Activated CD8-positive, alpha-beta T cell treated with anti-CD3 and anti-CD28 coated beads for 36 hours (primary cell): ENCODE measurements around the gene REPIN1. TPM values are rescaled to one million over a fixed set of nuclear protein-coding genes. Genes with fewer than 3 reads are reported as not detected.

Experiments used
- ATAC-seq: fragments of 200-7000 bp; cut with Tn5 transposase; one replicate; pipeline ENCODE4 v1.10.0; 2021; ENCODE audit warnings: mild to moderate bottlenecking, moderate library complexity
- CTCF ChIA-PET: fragments of 350-600 bp; sonication (Branson Sonifier 250); formaldehyde crosslinking; loops from one replicate; lab custom pipeline; 2021; ENCODE audit warnings: antibody characterized with exemption; lab: Charles Lee
- POLR2A ChIA-PET: fragments of 350-600 bp; sonication (Branson Sonifier 250); formaldehyde crosslinking; loops from one replicate; lab custom pipeline; 2021; ENCODE audit warnings: antibody characterized with exemption; lab: Charles Lee
- DNase-seq: peaks from one replicate; pipeline ENCODE4 v3.0.0-alpha.2; 2020
- H3K27ac Mint-ChIP-seq: one replicate; pipeline ENCODE4 v1.8.0; 2021; ENCODE audit warnings: mild to moderate bottlenecking, mixed read lengths
- H3K27me3 Mint-ChIP-seq: one replicate; pipeline ENCODE4 v1.8.0; 2021; ENCODE audit warnings: mixed read lengths
- H3K36me3 Mint-ChIP-seq: one replicate; pipeline ENCODE4 v1.8.0; 2021; ENCODE audit warnings: low read depth, mixed read lengths
- H3K4me1 Mint-ChIP-seq: one replicate; pipeline ENCODE4 v1.8.0; 2021; ENCODE audit warnings: low read depth, mixed read lengths
- H3K4me3 Mint-ChIP-seq: one replicate; pipeline ENCODE4 v1.8.0; 2021; ENCODE audit warnings: mild to moderate bottlenecking, moderate library complexity, mixed read lengths
- H3K9me3 Mint-ChIP-seq: one replicate; pipeline ENCODE4 v1.8.0; 2021; ENCODE audit warnings: mixed read lengths
- intact Hi-C: fragments of 100-400 bp; cut with micrococcal nuclease; formaldehyde crosslinking; loops from one replicate; pipeline ENCODE4 v1.10.0; 2022
- total RNA-seq, 2 experiments: library from RNA; stranded (reverse); gene quantifications; one replicate each; pipeline ENCODE4 v1.2.3, GENCODE V29; 2021
- TF ChIP-seq, protein P1 (sequence below): fragments of 200-600 bp; IDR thresholded peaks from one replicate; pipeline ENCODE4 v1.8.0; 2022; ENCODE audit warnings: antibody characterized with exemption, mild to moderate bottlenecking

REPIN1 gene
- total RNA-seq, 2 experiments from 2014 or later: 56.0 to 59.2 TPM

- H3K4me3 Mint-ChIP-seq: no peak overlapping the region
- DNase-seq (peak; percentile 94), ATAC-seq (peak; percentile 100)
- no peaks in the 10 kb centered on the region for H3K27me3 Mint-ChIP-seq
- H3K36me3 Mint-ChIP-seq: no peaks in the 10 kb centered on the region
- ChIA-PET CTCF (interaction anchor here (0.6 to 1.6 kb wide), 14 partner anchors 12 to 136 kb away, joined by 3 to 12 read pairs (median 4); a partner anchor contains a TSS), POLR2A (no interaction called here)
- intact Hi-C loops: loop anchor here (1.0 to 2.0 kb wide), 2 partner anchors 65 to 134 kb away; no protein-coding TSS in a partner anchor
- H3K9me3 Mint-ChIP-seq: no peaks in the 10 kb centered on the region
- peak overlapping the region; percentile 60 for H3K27ac Mint-ChIP-seq
- peaks cover 7% of the 10 kb centered on the region for H3K4me1 Mint-ChIP-seq
- TF ChIP-seq, protein P1, sequence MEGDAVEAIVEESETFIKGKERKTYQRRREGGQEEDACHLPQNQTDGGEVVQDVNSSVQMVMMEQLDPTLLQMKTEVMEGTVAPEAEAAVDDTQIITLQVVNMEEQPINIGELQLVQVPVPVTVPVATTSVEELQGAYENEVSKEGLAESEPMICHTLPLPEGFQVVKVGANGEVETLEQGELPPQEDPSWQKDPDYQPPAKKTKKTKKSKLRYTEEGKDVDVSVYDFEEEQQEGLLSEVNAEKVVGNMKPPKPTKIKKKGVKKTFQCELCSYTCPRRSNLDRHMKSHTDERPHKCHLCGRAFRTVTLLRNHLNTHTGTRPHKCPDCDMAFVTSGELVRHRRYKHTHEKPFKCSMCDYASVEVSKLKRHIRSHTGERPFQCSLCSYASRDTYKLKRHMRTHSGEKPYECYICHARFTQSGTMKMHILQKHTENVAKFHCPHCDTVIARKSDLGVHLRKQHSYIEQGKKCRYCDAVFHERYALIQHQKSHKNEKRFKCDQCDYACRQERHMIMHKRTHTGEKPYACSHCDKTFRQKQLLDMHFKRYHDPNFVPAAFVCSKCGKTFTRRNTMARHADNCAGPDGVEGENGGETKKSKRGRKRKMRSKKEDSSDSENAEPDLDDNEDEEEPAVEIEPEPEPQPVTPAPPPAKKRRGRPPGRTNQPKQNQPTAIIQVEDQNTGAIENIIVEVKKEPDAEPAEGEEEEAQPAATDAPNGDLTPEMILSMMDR: peak; percentile 94
Measured at GRCh38 chr7:150420987-150421674, 52.5 kb downstream of the REPIN1 start.

DNA sequence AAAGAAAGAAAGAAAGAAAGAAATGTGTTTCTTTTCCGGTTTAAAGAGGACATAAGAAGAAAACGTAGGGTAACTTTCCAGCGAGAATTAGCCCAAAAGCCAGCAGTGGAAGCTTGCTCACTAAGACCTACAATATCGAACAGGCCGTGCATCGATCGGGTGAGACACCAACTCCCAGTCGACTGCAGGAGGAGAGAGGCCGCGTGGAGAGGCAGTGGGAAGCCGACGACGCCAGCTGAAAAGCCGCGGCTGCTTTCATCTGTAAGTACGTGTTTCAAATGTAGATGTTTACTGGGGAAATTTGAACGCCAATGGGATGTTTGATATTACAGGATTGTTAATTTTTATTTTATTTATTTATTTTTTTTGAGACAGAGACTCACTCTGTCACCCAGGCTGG, 53.2 kb downstream of the REPIN1 start:
- Mint-ChIP-seq H3K4me3 (no peak overlapping the region), H3K36me3 (no peaks in the 10 kb centered on the region), H3K27me3 (no peaks in the 10 kb centered on the region), H3K9me3 (no peaks in the 10 kb centered on the region), H3K4me1 (peaks cover 7% of the 10 kb centered on the region), H3K27ac (no peak overlapping the region)
- ChIA-PET POLR2A (no interaction called here), CTCF (interaction anchor here (0.6 to 1.6 kb wide), 15 partner anchors 11 to 137 kb away, joined by 3 to 12 read pairs (median 4); a partner anchor contains a TSS)
- intact Hi-C loops: loop anchor here (1.0 to 2.0 kb wide), 2 partner anchors 66 to 135 kb away; no protein-coding TSS in a partner anchor
- TF ChIP-seq, protein P1: no peak
- no peak for DNase-seq
- ATAC-seq: no peak

Other genes starting within 250 kb of the REPIN1 start
- gene LRRC61, start 45.5 kb upstream of the REPIN1 start, total RNA-seq: 10 to 100 TPM; 21.8 to 21.9 TPM
- gene ACTR3C, start 45.3 kb upstream of the REPIN1 start, total RNA-seq: 1 to 10 TPM; 2.6 to 2.9 TPM
- not detected for gene RARRES2, start 27.2 kb upstream of the REPIN1 start, total RNA-seq
- 1 to 10 TPM; 4.7 to 4.9 TPM for gene ZNF775, start 10.5 kb downstream of the REPIN1 start, total RNA-seq
- gene GIMAP8, start 81.8 kb downstream of the REPIN1 start, total RNA-seq: 1 to 10 TPM; 8.6 to 8.7 TPM
- gene GIMAP7, start 146.1 kb downstream of the REPIN1 start, total RNA-seq: 10 to 100 TPM; 29.0 to 29.5 TPM
- gene GIMAP4, start 198.6 kb downstream of the REPIN1 start, total RNA-seq: 10 to 100 TPM; 88.3 to 97.8 TPM